H9 (cell line): ENCODE measurements around the gene MICU2. TPM values are rescaled to one million over a fixed set of nuclear protein-coding genes. Genes with fewer than 3 reads are reported as not detected.

ENCODE experiments used
- DNase-seq: peaks from one replicate; pipeline ENCODE4 v3.0.0-alpha.2; 2017
- H2AFZ ChIP-seq: one replicate; pipeline ENCODE4 v1.6.1; 2013; ENCODE audit warnings: mild to moderate bottlenecking, low read length, control low read depth, moderate library complexity
- H2AK5ac ChIP-seq: 2 replicates; pipeline ENCODE4 v1.6.1; 2013; ENCODE audit warnings: low read length, control low read depth, mixed read lengths; ENCODE audit not compliant: insufficient read length
- H2BK120ac ChIP-seq: one replicate; pipeline ENCODE4 v1.6.1; 2013; ENCODE audit warnings: low read depth, mild to moderate bottlenecking, low read length, control low read depth, inconsistent platforms; ENCODE audit not compliant: poor library complexity, severe bottlenecking
- H2BK12ac ChIP-seq: 2 replicates; pipeline ENCODE4 v1.6.1; 2013; ENCODE audit warnings: low read length, control low read depth, mixed read lengths, low read depth; ENCODE audit not compliant: insufficient read length
- H2BK15ac ChIP-seq: 2 replicates; pipeline ENCODE4 v1.6.1; 2013; ENCODE audit warnings: low read depth, low read length, control low read depth
- H2BK20ac ChIP-seq: one replicate; pipeline ENCODE4 v1.6.1; 2013; ENCODE audit warnings: low read depth, mild to moderate bottlenecking, low read length, control low read depth, inconsistent platforms; ENCODE audit not compliant: poor library complexity, severe bottlenecking
- H2BK5ac ChIP-seq: 2 replicates; pipeline ENCODE4 v1.6.1; 2013; ENCODE audit warnings: low read length, control low read depth, mixed read lengths; ENCODE audit not compliant: insufficient read length
- H3K14ac ChIP-seq: 2 replicates; pipeline ENCODE4 v1.6.1; 2013; ENCODE audit warnings: low read length, control low read depth; ENCODE audit not compliant: insufficient read depth
- H3K18ac ChIP-seq: 2 replicates; pipeline ENCODE4 v1.6.1; 2013; ENCODE audit warnings: low read depth, mild to moderate bottlenecking, mixed read lengths, low read length, control low read depth; ENCODE audit not compliant: insufficient read length
- H3K23ac ChIP-seq: 2 replicates; pipeline ENCODE4 v1.6.1; 2013; ENCODE audit warnings: low read length, control low read depth, mixed read lengths, low read depth; ENCODE audit not compliant: insufficient read length
- H3K23me2 ChIP-seq: 2 replicates; pipeline ENCODE4 v1.6.1; 2013; ENCODE audit warnings: low read depth, mild to moderate bottlenecking, mixed read lengths, low read length, control low read depth; ENCODE audit not compliant: insufficient read length, poor library complexity, severe bottlenecking
- H3K27ac ChIP-seq: 2 replicates; pipeline ENCODE4 v1.5.1; 2013; ENCODE audit warnings: low read length, control low read depth, mixed read lengths, low read depth; ENCODE audit not compliant: insufficient read length
- H3K27me3 ChIP-seq: 2 replicates; pipeline ENCODE4 v1.6.1; 2013; ENCODE audit warnings: low read length, control low read depth, inconsistent platforms; ENCODE audit not compliant: insufficient read depth
- H3K4ac ChIP-seq: 2 replicates; pipeline ENCODE4 v1.6.1; 2013; ENCODE audit warnings: low read depth, mild to moderate bottlenecking, control low read depth, inconsistent platforms, low read length, moderate library complexity
- H3K4me1 ChIP-seq: 2 replicates; pipeline ENCODE4 v1.6.1; 2013; ENCODE audit warnings: low read length, control low read depth, inconsistent platforms; ENCODE audit not compliant: insufficient read depth
- H3K4me2 ChIP-seq: 2 replicates; pipeline ENCODE4 v1.6.1; 2013; ENCODE audit warnings: low read length, control low read depth, mixed read lengths; ENCODE audit not compliant: insufficient read length, insufficient read depth
- H3K56ac ChIP-seq: 2 replicates; pipeline ENCODE4 v1.6.1; 2013; ENCODE audit warnings: low read depth, mild to moderate bottlenecking, mixed read lengths, low read length, control low read depth; ENCODE audit not compliant: insufficient read length
- H3K79me1 ChIP-seq: 2 replicates; pipeline ENCODE4 v1.6.1; 2013; ENCODE audit warnings: low read depth, mild to moderate bottlenecking, moderate library complexity, low read length, control low read depth, inconsistent platforms; ENCODE audit not compliant: insufficient read depth, poor library complexity, severe bottlenecking
- H3K79me2 ChIP-seq: 2 replicates; pipeline ENCODE4 v1.6.1; 2013; ENCODE audit warnings: low read length, control low read depth, inconsistent platforms; ENCODE audit not compliant: insufficient read depth
- H3K9ac ChIP-seq: 2 replicates; pipeline ENCODE4 v1.6.1; 2013; ENCODE audit warnings: low read length, control low read depth, mixed read lengths; ENCODE audit not compliant: insufficient read length; ENCODE audit errors: extremely low read depth
- H3K9me3 ChIP-seq: one replicate; pipeline ENCODE4 v1.6.1; 2013; ENCODE audit warnings: low read depth, low read length, inconsistent platforms; ENCODE audit not compliant: control insufficient read depth
- H3T11ph ChIP-seq: one replicate; pipeline ENCODE4 v1.6.1; 2013; ENCODE audit warnings: mild to moderate bottlenecking, low read length, control low read depth, inconsistent platforms
- H4K20me1 ChIP-seq: one replicate; pipeline ENCODE4 v1.6.1; 2013; ENCODE audit not compliant: control insufficient read depth, insufficient read length, insufficient read depth
- H4K5ac ChIP-seq: 2 replicates; pipeline ENCODE4 v1.6.1; 2013; ENCODE audit warnings: low read depth, mild to moderate bottlenecking, mixed read lengths, low read length, control low read depth; ENCODE audit not compliant: insufficient read length
- H4K8ac ChIP-seq: replicated peaks from 2 replicates; pipeline ENCODE4 v1.6.1; 2013; ENCODE audit warnings: low read length, control low read depth, mixed read lengths, low read depth; ENCODE audit not compliant: insufficient read length
- H4K91ac ChIP-seq: 2 replicates; pipeline ENCODE4 v1.6.1; 2013; ENCODE audit warnings: low read depth, mild to moderate bottlenecking, moderate library complexity, mixed read lengths, low read length, control low read depth; ENCODE audit not compliant: insufficient read length
- H3K27ac Mint-ChIP-seq, 3 experiments: 2 replicates in 2 of 3; 3 replicates in 1 of 3; pipeline ENCODE4 v1.8.0; 2020 to 2021; ENCODE audit warnings: mixed read lengths in 3 of 3, mild to moderate bottlenecking in 1 of 3, moderate library complexity in 1 of 3
- H3K27me3 Mint-ChIP-seq: 2 replicates; pipeline ENCODE4 v1.8.0; 2021; ENCODE audit warnings: low read depth, mild to moderate bottlenecking, moderate library complexity, mixed read lengths
- H3K36me3 Mint-ChIP-seq, 3 experiments: 2 replicates in 2 of 3; 3 replicates in 1 of 3; pipeline ENCODE4 v1.8.0; 2020 to 2021; ENCODE audit warnings: low read depth in 3 of 3, mixed read lengths in 3 of 3; ENCODE audit not compliant: insufficient read depth in 1 of 3
- H3K4me1 Mint-ChIP-seq, 2 experiments: 2 replicates each; pipeline ENCODE4 v1.8.0; 2020; ENCODE audit warnings: mixed read lengths in 2 of 2
- H3K4me3 Mint-ChIP-seq, 2 experiments: 2 replicates in 1 of 2; 3 replicates in 1 of 2; pipeline ENCODE4 v1.8.0; 2020 to 2021; ENCODE audit warnings: mild to moderate bottlenecking in 2 of 2, mixed read lengths in 2 of 2, moderate library complexity in 1 of 2
- H3K9me3 Mint-ChIP-seq, 2 experiments: 2 replicates in 1 of 2; 3 replicates in 1 of 2; pipeline ENCODE4 v1.8.0; 2020; ENCODE audit warnings: mild to moderate bottlenecking in 2 of 2, mixed read lengths in 2 of 2, moderate library complexity in 1 of 2
- CTCF ChIP-seq: fragments of 200-600 bp; sonication (generic); conservative IDR thresholded peaks from 3 replicates; pipeline ENCODE4 v1.8.0; 2021; ENCODE audit warnings: antibody characterized with exemption, mild to moderate bottlenecking
- WGBS: extraction: QIAGEN DNeasy Blood & Tissue Kit; methylation state at CpG from one replicate; pipeline ENCODE4 v1.1.7; 2013; ENCODE audit warnings: missing lambda C conversion rate, low lambda C conversion rate, mixed read lengths; ENCODE audit not compliant: insufficient read length; ENCODE audit errors: extremely low coverage; 5-methylcytosine and 5-hydroxymethylcytosine counted together
- total RNA-seq: library from RNA; stranded (reverse); gene quantifications from 2 replicates; pipeline ENCODE4 v1.2.1, GENCODE V29; 2021

MICU2 gene
- total RNA-seq, 1 experiment from 2014 or later, result 38.4 TPM

GRCh38 chr13:21608961-21609360, 5.0 kb upstream of the MICU2 start:
- Mint-ChIP-seq H3K4me1 (peaks cover 6 to 7% of the 10 kb centered on the region in 2 experiments), H3K36me3 (no peaks in the 10 kb centered on the region), H3K4me3 (no peak overlapping the region), H3K27ac (no peak overlapping the region), H3K9me3 (no peaks in the 10 kb centered on the region), H3K27me3 (peaks cover 31% of the 10 kb centered on the region)
- no peaks in the 10 kb centered on the region for H3K27me3 ChIP-seq
- no peaks in the 10 kb centered on the region for H4K20me1 ChIP-seq
- H3K79me1 ChIP-seq, result no peaks in the 10 kb centered on the region
- H3K4me1 ChIP-seq, result no peaks in the 10 kb centered on the region
- no peak overlapping the region for H4K5ac ChIP-seq
- H3K14ac ChIP-seq, result no peak overlapping the region
- H2BK5ac ChIP-seq, result no peak overlapping the region
- H3K4ac ChIP-seq, result no peak overlapping the region
- no peaks in the 10 kb centered on the region for H3K9me3 ChIP-seq
- H2BK120ac ChIP-seq, result no peak overlapping the region
- TF ChIP-seq CTCF, result no peak
- no peak for DNase-seq
- H3K23me2 ChIP-seq, result no peaks in the 10 kb centered on the region
- no peak overlapping the region for H2AFZ ChIP-seq
- H3T11ph ChIP-seq, result no peak overlapping the region
- no peak overlapping the region for H3K4me2 ChIP-seq
- no peak overlapping the region for H3K56ac ChIP-seq
- H3K27ac ChIP-seq, result no peak overlapping the region
- no peak overlapping the region for H2BK12ac ChIP-seq
- H3K79me2 ChIP-seq, result no peaks in the 10 kb centered on the region
- no peak overlapping the region for H4K91ac ChIP-seq
- no peak overlapping the region for H3K18ac ChIP-seq
- H2BK15ac ChIP-seq, result no peak overlapping the region
- no peak overlapping the region for H3K9ac ChIP-seq
- no peak overlapping the region for H3K23ac ChIP-seq
- no CpG with 5 or more reads among the region's 4 CpGs for WGBS
- H2AK5ac ChIP-seq, result no peak overlapping the region
- H2BK20ac ChIP-seq, result no peak overlapping the region
- H4K8ac ChIP-seq, result no peak overlapping the region
